Stimulated activated memory B cell treated with anti-CD40 and anti-IgM and Interleukin-4, amounts not matched to agents 10 μg/mL and 1 μg/mL and 100 μg/mL, for 72 hours (primary cell): Measurements from ENCODE around the gene SSBP1.

Experiments
- ATAC-seq: fragments of 150-1000 bp; cut with Tn5 transposase; 2 replicates; pipeline ENCODE4 v1.10.0; 2021
- H3K27ac Mint-ChIP-seq: one replicate; pipeline ENCODE4 v1.8.0; 2022; ENCODE audit warnings: mild to moderate bottlenecking, mixed read lengths
- H3K27me3 Mint-ChIP-seq: one replicate; pipeline ENCODE4 v1.8.0; 2022; ENCODE audit warnings: mixed read lengths
- H3K36me3 Mint-ChIP-seq: one replicate; pipeline ENCODE4 v1.8.0; 2022; ENCODE audit warnings: mixed read lengths
- H3K4me1 Mint-ChIP-seq: one replicate; pipeline ENCODE4 v1.8.0; 2022; ENCODE audit warnings: mixed read lengths
- H3K4me3 Mint-ChIP-seq: one replicate; pipeline ENCODE4 v1.8.0; 2022; ENCODE audit warnings: mild to moderate bottlenecking, moderate library complexity, mixed read lengths
- H3K9me3 Mint-ChIP-seq: one replicate; pipeline ENCODE4 v1.8.0; 2022; ENCODE audit warnings: mixed read lengths

The SSBP1 gene

DNA sequence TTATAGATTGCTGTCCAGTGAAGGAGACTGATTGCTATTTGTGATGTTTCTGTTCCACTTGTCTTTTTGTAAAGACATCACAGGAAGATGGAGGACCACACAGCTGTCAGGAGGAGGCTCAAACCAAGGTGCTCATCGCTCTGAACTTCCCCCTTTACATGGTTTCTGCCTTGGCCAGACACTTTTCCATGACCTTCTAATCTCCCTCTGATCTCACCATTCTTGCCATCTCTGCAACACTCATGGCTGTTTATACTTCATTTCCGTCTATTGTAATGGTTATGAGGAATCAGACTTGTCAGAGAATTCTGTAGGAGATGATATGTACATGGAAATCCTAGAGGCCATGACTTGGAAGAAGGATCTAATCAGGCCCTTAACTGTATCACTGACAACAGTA, 50.1 kb downstream of the SSBP1 start:
- Mint-ChIP-seq H3K9me3 (no peaks in the 10 kb centered on the region), H3K27ac (no peak overlapping the region), H3K4me1 (no peaks in the 10 kb centered on the region), H3K27me3 (no peaks in the 10 kb centered on the region), H3K36me3 (peaks cover 32% of the 10 kb centered on the region), H3K4me3 (no peak overlapping the region)
- ATAC-seq, result no peak

DNA sequence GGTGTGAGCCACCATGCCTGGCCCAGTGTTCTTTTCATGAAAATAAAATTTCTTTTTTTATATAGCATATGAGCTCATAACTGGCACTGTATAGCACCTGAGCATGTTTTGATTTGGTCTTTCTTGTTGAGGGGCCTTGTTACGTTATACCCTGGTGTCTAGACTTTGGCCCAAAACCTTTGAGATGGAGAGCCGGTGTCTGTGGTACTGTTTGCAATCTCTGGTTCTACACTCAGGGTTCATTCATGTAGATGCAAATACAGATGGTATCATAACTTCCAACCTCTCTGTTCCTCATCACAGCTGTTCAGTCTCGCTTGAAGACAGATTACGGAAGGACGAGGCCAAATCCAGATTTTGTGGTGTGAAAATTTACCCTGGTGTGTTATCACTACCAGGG, 51.8 kb downstream of the SSBP1 start, which contains the start of gene TAS2R5:
TAS2R5 (plus strand) TSS at position 301 of the 400 bp plus-strand sequence. CDS start 145 bp downstream, outside the sequence.
- H3K4me1 Mint-ChIP-seq, result no peaks in the 10 kb centered on the region
- no peak within 1 kb of the TSS for H3K4me3 Mint-ChIP-seq
- H3K27ac Mint-ChIP-seq, result no peak within 1 kb of the TSS
- H3K27me3 Mint-ChIP-seq, result no peaks in the 10 kb centered on the region
- H3K36me3 Mint-ChIP-seq, result peaks cover 45% of the 10 kb centered on the region
- H3K9me3 Mint-ChIP-seq, result no peaks in the 10 kb centered on the region
- ATAC-seq, result no peak

DNA sequence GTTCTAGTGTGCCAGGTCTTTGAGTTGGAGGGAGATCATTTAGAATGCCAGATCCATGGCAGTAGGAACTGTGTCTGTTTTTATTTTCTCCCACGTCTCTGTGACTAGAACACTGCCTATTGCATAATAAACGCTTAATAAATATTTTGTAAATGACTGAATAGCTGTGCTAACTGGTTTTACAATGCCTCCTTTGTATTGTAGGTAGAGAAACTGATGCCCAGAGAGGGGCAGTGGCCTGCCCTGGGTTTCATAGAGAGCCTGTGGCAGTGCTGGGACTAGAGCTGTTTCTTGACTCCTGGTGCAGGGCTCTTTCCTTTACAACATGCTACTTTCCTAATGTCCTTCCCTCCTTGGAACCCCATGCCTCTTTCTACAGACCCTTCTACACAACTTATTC, 54.4 kb downstream of the SSBP1 start:
- no peak for ATAC-seq
- no peaks in the 10 kb centered on the region for H3K9me3 Mint-ChIP-seq
- no peaks in the 10 kb centered on the region for H3K27me3 Mint-ChIP-seq
- H3K36me3 Mint-ChIP-seq, result peaks cover 60% of the 10 kb centered on the region
- H3K4me1 Mint-ChIP-seq, result no peaks in the 10 kb centered on the region
- H3K4me3 Mint-ChIP-seq, result no peak overlapping the region
- H3K27ac Mint-ChIP-seq, result no peak overlapping the region
